K562 treated with DMSO at 1 percent for 24 hours (cell line): ENCODE results near the gene DOP1B. TPM values are rescaled to one million over a fixed set of nuclear protein-coding genes. Genes with fewer than 3 reads are reported as not detected.

Experiments
- total RNA-seq: library from RNA; unstranded; fragments of 300-600 nt; gene quantifications from 2 replicates; pipeline ENCODE4 v1.2.3, GENCODE V29; 2022; ENCODE audit warnings: low read depth; ENCODE audit not compliant: insufficient read depth

The DOP1B gene, protein sequence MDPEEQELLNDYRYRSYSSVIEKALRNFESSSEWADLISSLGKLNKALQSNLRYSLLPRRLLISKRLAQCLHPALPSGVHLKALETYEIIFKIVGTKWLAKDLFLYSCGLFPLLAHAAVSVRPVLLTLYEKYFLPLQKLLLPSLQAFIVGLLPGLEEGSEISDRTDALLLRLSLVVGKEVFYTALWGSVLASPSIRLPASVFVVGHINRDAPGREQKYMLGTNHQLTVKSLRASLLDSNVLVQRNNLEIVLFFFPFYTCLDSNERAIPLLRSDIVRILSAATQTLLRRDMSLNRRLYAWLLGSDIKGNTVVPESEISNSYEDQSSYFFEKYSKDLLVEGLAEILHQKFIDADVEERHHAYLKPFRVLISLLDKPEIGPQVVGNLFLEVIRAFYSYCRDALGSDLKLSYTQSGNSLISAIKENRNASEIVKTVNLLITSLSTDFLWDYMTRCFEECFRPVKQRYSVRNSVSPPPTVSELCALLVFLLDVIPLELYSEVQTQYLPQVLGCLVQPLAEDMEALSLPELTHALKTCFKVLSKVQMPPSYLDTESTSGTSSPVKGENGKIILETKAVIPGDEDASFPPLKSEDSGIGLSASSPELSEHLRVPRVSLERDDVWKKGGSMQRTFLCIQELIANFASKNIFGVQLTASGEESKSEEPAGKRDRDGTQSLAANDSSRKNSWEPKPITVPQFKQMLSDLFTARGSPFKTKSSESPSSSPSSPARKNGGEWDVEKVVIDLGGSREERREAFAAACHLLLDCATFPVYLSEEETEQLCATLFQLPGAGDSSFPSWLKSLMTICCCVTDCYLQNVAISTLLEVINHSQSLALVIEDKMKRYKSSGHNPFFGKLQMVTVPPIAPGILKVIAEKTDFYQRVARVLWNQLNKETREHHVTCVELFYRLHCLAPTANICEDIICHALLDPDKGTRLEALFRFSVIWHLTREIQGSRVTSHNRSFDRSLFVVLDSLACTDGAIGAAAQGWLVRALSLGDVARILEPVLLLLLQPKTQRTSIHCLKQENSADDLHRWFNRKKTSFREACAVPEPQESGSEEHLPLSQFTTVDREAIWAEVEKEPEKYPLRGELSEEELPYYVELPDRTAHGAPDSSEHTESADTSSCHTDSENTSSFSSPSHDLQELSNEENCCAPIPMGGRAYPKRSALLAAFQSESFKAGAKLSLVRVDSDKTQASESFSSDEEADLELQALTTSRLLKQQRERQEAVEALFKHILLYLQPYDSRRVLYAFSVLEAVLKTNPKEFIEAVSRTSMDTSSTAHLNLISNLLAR (N-terminal part only)
- total RNA-seq: 2.6 and 4.9 TPM in 2 replicates

DNA sequence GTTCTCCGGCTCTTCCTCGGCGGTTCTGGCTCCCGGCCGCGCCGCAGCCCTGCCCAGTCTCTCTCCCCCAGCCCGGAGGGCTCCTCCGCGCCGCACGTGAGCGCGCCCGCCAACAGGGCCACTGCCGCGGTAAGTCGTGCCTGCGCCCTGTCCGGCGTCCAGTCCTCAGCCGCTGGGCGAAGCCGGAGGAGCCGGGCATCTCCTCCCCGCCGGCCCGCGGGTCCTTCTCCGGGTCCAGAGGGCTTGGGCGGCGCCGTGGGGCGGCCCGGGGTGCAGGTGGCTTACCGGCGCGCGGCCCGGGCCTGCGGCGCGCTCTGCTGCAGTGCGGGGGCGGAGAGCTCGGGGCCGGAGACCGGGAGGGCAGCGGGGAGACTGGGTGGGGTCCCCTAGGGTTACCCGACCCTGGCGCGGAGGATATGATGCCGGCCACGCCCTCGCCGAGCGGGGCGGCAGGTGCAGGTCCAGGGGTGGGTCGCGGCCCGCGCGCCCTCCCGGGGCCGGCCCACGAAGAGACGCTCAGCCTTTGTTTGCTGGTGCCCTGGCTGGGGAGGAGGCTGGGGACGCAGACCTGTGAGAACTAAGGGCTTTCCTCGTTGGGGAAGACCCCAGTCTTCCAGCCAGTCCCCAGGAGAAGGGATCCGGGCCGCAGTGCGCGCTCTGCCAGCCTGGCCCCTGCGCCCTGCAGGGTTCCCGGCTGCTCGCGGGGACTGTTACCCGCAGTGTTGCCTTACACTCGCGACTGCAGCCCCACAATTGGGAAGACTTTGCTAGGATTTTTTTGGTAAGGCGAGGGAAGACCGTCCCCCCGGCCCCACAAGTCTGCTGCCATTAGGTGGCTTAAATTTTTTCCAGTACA lies at the start of gene DOP1B:
DOP1B (plus strand) TSS at position 10 of the 856 bp plus-strand sequence. CDS start 7,910 bp downstream, outside the sequence.

DNA sequence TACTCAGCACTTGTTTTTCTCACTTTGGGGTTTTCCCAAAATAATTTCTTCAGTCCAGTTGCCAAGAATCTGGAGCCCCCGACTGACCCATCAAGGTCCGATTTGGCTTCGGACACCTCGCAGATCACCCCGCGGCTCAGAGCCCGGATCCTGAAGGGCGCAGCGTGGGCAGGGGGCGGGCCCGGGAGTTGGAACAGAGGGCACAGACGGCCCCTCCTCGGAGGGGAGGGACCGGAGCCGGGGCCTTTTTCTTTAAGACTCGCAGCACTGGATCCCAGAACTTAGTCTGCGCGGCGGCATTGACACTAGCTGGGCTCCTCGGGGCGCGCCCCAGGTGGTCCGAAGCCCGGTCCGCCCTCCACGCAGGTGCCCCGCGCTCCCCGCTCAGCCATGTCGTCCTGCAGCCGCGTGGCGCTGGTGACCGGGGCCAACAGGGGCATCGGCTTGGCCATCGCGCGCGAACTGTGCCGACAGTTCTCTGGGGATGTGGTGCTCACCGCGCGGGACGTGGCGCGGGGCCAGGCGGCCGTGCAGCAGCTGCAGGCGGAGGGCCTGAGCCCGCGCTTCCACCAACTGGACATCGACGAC lies 21.7 kb upstream of the DOP1B start, which contains the start of gene CBR3:
CBR3 (plus strand) TSS at position 277 of the 588 bp plus-strand sequence; CDS start at position 391, 114 bp downstream.

Other genes with a start within 250 kb of the DOP1B start
- gene SETD4, start 96.3 kb upstream of the DOP1B start, total RNA-seq: 8.2 and 10.1 TPM in 2 replicates
- gene CBR1, start 86.8 kb upstream of the DOP1B start, total RNA-seq: 30.5 and 32.6 TPM in 2 replicates
- gene CBR3, start 21.7 kb upstream of the DOP1B start, total RNA-seq: not detected in 2 replicates
- gene MORC3, start 163.4 kb downstream of the DOP1B start, total RNA-seq: 13.3 and 17.7 TPM in 2 replicates
- 15.9 and 16.6 TPM in 2 replicates for gene CHAF1B, start 228.6 kb downstream of the DOP1B start, total RNA-seq